ENCODE data around the gene SGMS1. TPM values are rescaled to one million over a fixed set of nuclear protein-coding genes. Genes with fewer than 3 reads are reported as not detected.

The SGMS1 gene
- total RNA-seq, 1 donor from 2014 or later = 24.1 TPM

GRCh38 chr10:50605951-50606270, 17.8 kb downstream of the SGMS1 start:
- Mint-ChIP-seq H3K27ac (ENCODE audit: unreplicated experiment) (no peak overlapping the region), H3K9me3 (ENCODE audit: unreplicated experiment) (peaks cover 4% of the 10 kb centered on the region), H3K27me3 (ENCODE audit: unreplicated experiment) (peaks cover 2% of the 10 kb centered on the region), H3K4me1 (ENCODE audit: low read depth, unreplicated experiment) (peaks cover 40% of the 10 kb centered on the region), H3K36me3 (ENCODE audit: unreplicated experiment) (no peaks in the 10 kb centered on the region), H3K4me3 (ENCODE audit: unreplicated experiment) (no peak overlapping the region)
- no peak for DNase-seq
- no peak for TF ChIP-seq CTCF (IDR thresholded peaks at IDR 0.05; ENCODE audit: partially characterized antibody, unreplicated experiment)

GRCh38 chr10:50605269-50605950, 18.3 kb downstream of the SGMS1 start:
- H3K27me3 Mint-ChIP-seq (ENCODE audit: unreplicated experiment) = peaks cover 7% of the 10 kb centered on the region
- H3K4me1 Mint-ChIP-seq (ENCODE audit: low read depth, unreplicated experiment) = peaks cover 45% of the 10 kb centered on the region
- no peaks in the 10 kb centered on the region for H3K36me3 Mint-ChIP-seq (ENCODE audit: unreplicated experiment)
- peak overlapping the region; percentile 95 for H3K27ac Mint-ChIP-seq (ENCODE audit: unreplicated experiment)
- no peak for DNase-seq
- no peak overlapping the region for H3K4me3 Mint-ChIP-seq (ENCODE audit: unreplicated experiment)
- TF ChIP-seq CTCF (IDR thresholded peaks at IDR 0.05; ENCODE audit: partially characterized antibody, unreplicated experiment) = no peak
- peaks cover 9% of the 10 kb centered on the region for H3K9me3 Mint-ChIP-seq (ENCODE audit: unreplicated experiment)

- DNase-seq = no peak
- H3K36me3 Mint-ChIP-seq (ENCODE audit: unreplicated experiment) = no peaks in the 10 kb centered on the region
- peaks cover 12% of the 10 kb centered on the region for H3K9me3 Mint-ChIP-seq (ENCODE audit: unreplicated experiment)
- H3K4me1 Mint-ChIP-seq (ENCODE audit: low read depth, unreplicated experiment) = peaks cover 51% of the 10 kb centered on the region
- H3K4me3 Mint-ChIP-seq (ENCODE audit: unreplicated experiment) = no peak overlapping the region
- TF ChIP-seq CTCF (IDR thresholded peaks at IDR 0.05; ENCODE audit: partially characterized antibody, unreplicated experiment) = no peak
- peak overlapping the region; percentile 95 for H3K27ac Mint-ChIP-seq (ENCODE audit: unreplicated experiment)
- peaks cover 11% of the 10 kb centered on the region for H3K27me3 Mint-ChIP-seq (ENCODE audit: unreplicated experiment)
Observed at GRCh38 chr10:50604809-50605208, 18.9 kb downstream of the SGMS1 start.

GRCh38 chr10:50604049-50604640, 19.6 kb downstream of the SGMS1 start:
- peak overlapping the region; percentile 95 for H3K27ac Mint-ChIP-seq (ENCODE audit: unreplicated experiment)
- DNase-seq = no peak
- no peak for TF ChIP-seq CTCF (IDR thresholded peaks at IDR 0.05; ENCODE audit: partially characterized antibody, unreplicated experiment)

GRCh38 chr10:50603151-50603850, 20.5 kb downstream of the SGMS1 start:
- Mint-ChIP-seq H3K36me3 (ENCODE audit: unreplicated experiment) (no peaks in the 10 kb centered on the region), H3K27me3 (ENCODE audit: unreplicated experiment) (peaks cover 11% of the 10 kb centered on the region), H3K27ac (ENCODE audit: unreplicated experiment) (peak overlapping the region; percentile 60), H3K4me3 (ENCODE audit: unreplicated experiment) (peak overlapping the region; percentile 63), H3K4me1 (ENCODE audit: low read depth, unreplicated experiment) (peaks cover 59% of the 10 kb centered on the region), H3K9me3 (ENCODE audit: unreplicated experiment) (peaks cover 14% of the 10 kb centered on the region)
- no peak for TF ChIP-seq CTCF (IDR thresholded peaks at IDR 0.05; ENCODE audit: partially characterized antibody, unreplicated experiment)
- DNase-seq = no peak

More at GRCh38 chr10:50604049-50604640, 19.6 kb downstream of the SGMS1 start:
- peaks cover 12% of the 10 kb centered on the region for H3K9me3 Mint-ChIP-seq (ENCODE audit: unreplicated experiment)
- peak overlapping the region; percentile 59 for H3K4me3 Mint-ChIP-seq (ENCODE audit: unreplicated experiment)
- H3K27me3 Mint-ChIP-seq (ENCODE audit: unreplicated experiment) = peaks cover 11% of the 10 kb centered on the region
- peaks cover 52% of the 10 kb centered on the region for H3K4me1 Mint-ChIP-seq (ENCODE audit: low read depth, unreplicated experiment)
- H3K36me3 Mint-ChIP-seq (ENCODE audit: unreplicated experiment) = no peaks in the 10 kb centered on the region

Measured in glutamatergic neuron (in vitro differentiated cells).